PC-3 (cell line): ENCODE results near the gene OASL. TPM values are rescaled to one million over a fixed set of nuclear protein-coding genes. Genes with fewer than 3 reads are reported as not detected.

Experiments used
- ATAC-seq: fragments of 200-7000 bp; cut with Tn5 transposase; 2 replicates; pipeline ENCODE4 v1.9.1; 2020; ENCODE audit warnings: mild to moderate bottlenecking, moderate library complexity
- BruUV-seq: library from RNA; stranded (reverse); fragments of 400-500 nt; replicated peaks from 2 replicates; lab custom pipeline; 2021; lab: Mats Ljungman, UMichigan
- CTCF ChIA-PET: fragments of 300-600 bp; sonication (Branson Sonifier 250); formaldehyde crosslinking; loops from one replicate; lab custom pipeline; 2022; ENCODE audit warnings: antibody characterized with exemption; lab: Charles Lee
- POLR2A ChIA-PET: fragments of 300-600 bp; sonication (Branson Sonifier 250); formaldehyde crosslinking; loops from one replicate; lab custom pipeline; 2022; ENCODE audit warnings: antibody characterized with exemption; ENCODE audit not compliant: unreplicated experiment; lab: Charles Lee
- DNase-seq: peaks from one replicate; pipeline ENCODE4 v3.0.0-alpha.2; 2015
- H2AFZ ChIP-seq: fragments of 300-600 bp; sonication (generic); 2 replicates; pipeline ENCODE4 v1.6.0; 2016; ENCODE audit warnings: antibody characterized with exemption, low read length
- H3F3A ChIP-seq: fragments of 300-600 bp; sonication (generic); one replicate; pipeline ENCODE4 v1.6.0; 2017; ENCODE audit warnings: antibody characterized with exemption, low read length, control low read depth, mild to moderate bottlenecking; ENCODE audit not compliant: unreplicated experiment
- H3K27ac ChIP-seq: fragments of 300-600 bp; sonication (generic); 2 replicates; pipeline ENCODE4 v1.5.1; 2016; ENCODE audit warnings: mild to moderate bottlenecking, low read length
- H3K27me3 ChIP-seq: fragments of 300-600 bp; sonication (generic); 2 replicates; pipeline ENCODE4 v1.6.1; 2016; ENCODE audit warnings: low read length, mixed read lengths
- H3K36me3 ChIP-seq: fragments of 300-600 bp; sonication (generic); 2 replicates; pipeline ENCODE4 v1.6.1; 2016; ENCODE audit warnings: low read depth, mixed run types, low read length, mixed read lengths
- H3K4me1 ChIP-seq: fragments of 300-600 bp; sonication (generic); 2 replicates; pipeline ENCODE4 v1.5.1; 2016; ENCODE audit warnings: low read length; ENCODE audit not compliant: insufficient read depth
- H3K4me2 ChIP-seq: fragments of 300-600 bp; sonication (generic); 2 replicates; pipeline ENCODE4 v1.6.0; 2016; ENCODE audit warnings: low read length
- H3K4me3 ChIP-seq: fragments of 300-600 bp; sonication (generic); 2 replicates; pipeline ENCODE4 v1.5.1; 2016; ENCODE audit warnings: mild to moderate bottlenecking, low read length, mixed read lengths
- H3K79me2 ChIP-seq: fragments of 300-600 bp; sonication (generic); 2 replicates; pipeline ENCODE4 v1.6.1; 2017; ENCODE audit warnings: low read length, mixed read lengths
- H3K9ac ChIP-seq: fragments of 300-600 bp; sonication (generic); 2 replicates; pipeline ENCODE4 v1.6.0; 2016; ENCODE audit warnings: mild to moderate bottlenecking, low read length
- H3K9me2 ChIP-seq: fragments of 300-600 bp; sonication (generic); replicated peaks from 2 replicates; pipeline ENCODE4 v1.6.1; 2016; ENCODE audit warnings: mixed run types, low read length, mixed read lengths
- H3K9me3 ChIP-seq: fragments of 300-600 bp; sonication (generic); 2 replicates; pipeline ENCODE4 v1.6.1; 2016; ENCODE audit warnings: low read length, mixed read lengths
- H4K20me1 ChIP-seq: fragments of 300-600 bp; sonication (generic); 2 replicates; pipeline ENCODE4 v1.6.1; 2016; ENCODE audit warnings: low read length, mixed read lengths
- CTCF ChIP-seq: fragments of 300-600 bp; sonication (generic); conservative IDR thresholded peaks from 2 replicates; pipeline ENCODE4 v1.5.1; 2017; ENCODE audit warnings: antibody characterized with exemption, low read depth, mild to moderate bottlenecking, low read length
- EZH2 ChIP-seq: fragments of 300-600 bp; sonication (generic); IDR thresholded peaks from one replicate; pipeline ENCODE4 v1.6.1; 2017; ENCODE audit warnings: antibody characterized with exemption, mild to moderate bottlenecking, low read length; ENCODE audit not compliant: unreplicated experiment
- EZH2phosphoT487 ChIP-seq: fragments of 300-600 bp; sonication (generic); IDR thresholded peaks from 2 replicates; pipeline ENCODE4 v1.6.1; 2018; ENCODE audit warnings: mild to moderate bottlenecking, antibody characterized with exemption, low read length, borderline replicate concordance
- intact Hi-C: fragments of 100-400 bp; cut with micrococcal nuclease; formaldehyde crosslinking; loops from 2 replicates; pipeline ENCODE4 v1.9.0; 2023
- total RNA-seq: library from RNA; depleted of rRNA; stranded (reverse); fragments of >200 nt; gene quantifications from 2 replicates; pipeline ENCODE4 v1.2.3, GENCODE V29; 2014

Gene OASL
- total RNA-seq, 1 experiment from 2014 or later: 7.6 TPM

DNA sequence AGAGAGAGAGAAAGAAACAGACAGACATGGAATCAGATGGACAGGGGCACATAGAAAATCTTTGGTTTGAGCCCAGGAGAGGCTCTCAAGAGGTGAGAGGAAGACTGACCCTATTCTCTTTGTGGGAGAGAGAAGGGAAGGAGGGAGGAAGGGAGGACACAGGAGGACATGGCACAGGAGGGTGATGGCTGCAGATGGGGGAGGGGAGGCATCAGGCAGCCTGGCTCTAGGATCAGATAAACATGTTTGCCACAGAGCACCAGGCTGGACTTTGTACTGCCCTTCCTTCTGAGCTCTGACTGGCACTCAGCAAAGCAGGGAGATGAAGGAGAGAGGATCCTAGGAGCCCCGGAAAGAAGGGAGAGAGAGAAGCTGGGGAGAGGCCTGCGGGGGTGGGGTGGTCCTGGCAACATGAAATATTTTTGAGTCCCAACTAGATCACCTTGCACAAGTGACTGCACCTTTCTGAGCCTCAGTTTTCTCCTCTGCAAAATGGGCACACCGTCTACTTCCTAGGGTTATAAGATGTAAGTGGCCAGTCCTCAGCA lies 54.6 kb downstream of the OASL start:
- no TSS peak for BruUV-seq

GRCh38 chr12:120983759-120984158 lies 55.3 kb downstream of the OASL start:
- Histone ChIP-seq H3K9me3 (no peaks in the 10 kb centered on the region), H3K27me3 (no peaks in the 10 kb centered on the region), H3K4me3 (no peak overlapping the region), H3K4me1 (no peaks in the 10 kb centered on the region), H3K9me2 (no peaks in the 10 kb centered on the region), H3K36me3 (no peaks in the 10 kb centered on the region), H3F3A (no peaks in the 10 kb centered on the region), H3K4me2 (no peak overlapping the region), H3K79me2 (no peaks in the 10 kb centered on the region), H3K9ac (no peak overlapping the region), H4K20me1 (no peaks in the 10 kb centered on the region), H2AFZ (no peak overlapping the region), H3K27ac (no peak overlapping the region)
- ChIA-PET POLR2A (interaction anchor here (0.6 kb wide), 1 partner anchor 46 kb away, joined by 5 read pairs; no protein-coding TSS in a partner anchor), CTCF (interaction anchor here (0.6 kb wide), 1 partner anchor 188 kb away, joined by 3 read pairs; no protein-coding TSS in a partner anchor)
- intact Hi-C loops: no loop called here
- ATAC-seq: no peak
- no peak for DNase-seq
- TF ChIP-seq EZH2 (no peak), EZH2phosphoT487 (no peak), CTCF (no peak)
- no TSS peak for BruUV-seq

More for the DNA sequence above, 54.6 kb downstream of the OASL start:
- Histone ChIP-seq H3K27ac (no peak overlapping the region), H3K4me3 (no peak overlapping the region), H2AFZ (no peak overlapping the region; the same call in 1 of the 2 replicates), H3K27me3 (no peaks in the 10 kb centered on the region), H4K20me1 (no peaks in the 10 kb centered on the region), H3K4me1 (no peaks in the 10 kb centered on the region), H3K9me3 (no peaks in the 10 kb centered on the region), H3K36me3 (no peaks in the 10 kb centered on the region), H3K79me2 (no peaks in the 10 kb centered on the region), H3K9ac (no peak overlapping the region), H3F3A (no peaks in the 10 kb centered on the region), H3K4me2 (no peak overlapping the region), H3K9me2 (no peaks in the 10 kb centered on the region)
- no peak for DNase-seq
- no peak for ATAC-seq
- intact Hi-C loops: no loop called here
- TF ChIP-seq EZH2: no peak
- no peak for TF ChIP-seq CTCF
- no peak for TF ChIP-seq EZH2phosphoT487
- ChIA-PET POLR2A (no interaction called here), CTCF (interaction anchor here (0.6 kb wide), 1 partner anchor 189 kb away, joined by 3 read pairs; no protein-coding TSS in a partner anchor)

GRCh38 chr12:120982659-120983058 lies 56.4 kb downstream of the OASL start:
- BruUV-seq: no TSS peak
- POLR2A ChIA-PET: interaction anchor here (0.6 kb wide), 1 partner anchor 80 kb away, joined by 3 read pairs; no protein-coding TSS in a partner anchor
- no peaks in the 10 kb centered on the region for H3K27me3 ChIP-seq

More at GRCh38 chr12:120982659-120983058, 56.4 kb downstream of the OASL start:
- Histone ChIP-seq H3K4me3 (no peak overlapping the region), H3K9ac (no peak overlapping the region), H3K4me2 (no peak overlapping the region), H2AFZ (no peak overlapping the region), H3F3A (no peaks in the 10 kb centered on the region), H3K9me3 (no peaks in the 10 kb centered on the region), H3K27ac (no peak overlapping the region), H4K20me1 (no peaks in the 10 kb centered on the region), H3K79me2 (no peaks in the 10 kb centered on the region), H3K4me1 (no peaks in the 10 kb centered on the region), H3K36me3 (no peaks in the 10 kb centered on the region), H3K9me2 (no peaks in the 10 kb centered on the region)
- TF ChIP-seq CTCF (no peak), EZH2phosphoT487 (no peak), EZH2 (no peak)
- intact Hi-C loops: no loop called here
- ATAC-seq: no peak
- CTCF ChIA-PET: no interaction called here
- no peak for DNase-seq
